Esophagus (tissue), 2 donors: Measurements from ENCODE around the gene OR4K5. TPM values are rescaled to one million over a fixed set of nuclear protein-coding genes. Genes with fewer than 3 reads are reported as not detected.

Experiments
- H3K27ac ChIP-seq, 2 donors: one replicate each; pipeline ENCODE4 v1.5.1; 2013; ENCODE audit warnings: low read depth in 2 of 2, mild to moderate bottlenecking in 2 of 2, inconsistent platforms in 1 of 2, low read length in 1 of 2, moderate library complexity in 1 of 2
- H3K27me3 ChIP-seq, 2 donors: one replicate each; pipeline ENCODE4 v1.6.1; 2013; ENCODE audit warnings: low read length in 2 of 2, control low read depth in 1 of 2, mild to moderate bottlenecking in 1 of 2; ENCODE audit not compliant: insufficient read depth in 2 of 2, control insufficient read depth in 1 of 2
- H3K36me3 ChIP-seq, 2 donors: one replicate each; pipeline ENCODE4 v1.6.1; 2013; ENCODE audit warnings: low read length in 1 of 2; ENCODE audit not compliant: control insufficient read depth in 2 of 2, insufficient read depth in 2 of 2
- H3K4me1 ChIP-seq, 2 donors: one replicate each; pipeline ENCODE4 v1.6.1; 2013; ENCODE audit warnings: low read length in 1 of 2; ENCODE audit not compliant: control insufficient read depth in 2 of 2, insufficient read depth in 2 of 2
- H3K4me3 ChIP-seq, 2 donors: one replicate each; pipeline ENCODE4 v1.5.1; 2013; ENCODE audit warnings: low read length in 2 of 2, mild to moderate bottlenecking in 2 of 2, low read depth in 1 of 2, moderate library complexity in 1 of 2
- H3K9me3 ChIP-seq, 2 donors: one replicate each; pipeline ENCODE4 v1.6.1; 2013; ENCODE audit warnings: mild to moderate bottlenecking in 2 of 2, low read depth in 1 of 2, low read length in 1 of 2, moderate library complexity in 1 of 2; ENCODE audit not compliant: control insufficient read depth in 2 of 2, insufficient read depth in 1 of 2
- WGBS, 2 donors: extraction: QIAGEN DNeasy Blood & Tissue Kit; methylation state at CpG; one replicate each; pipeline ENCODE4 v1.1.7; 2013; 5-methylcytosine and 5-hydroxymethylcytosine counted together
- polyA plus RNA-seq, 2 donors: library from polyadenylated mRNA; stranded (reverse); fragments of 200-250 nt; gene quantifications; one replicate each; pipeline ENCODE4 v1.2.3, GENCODE V29; 2013
- donor health status: healthy with polysubstance abuse.
- donor health status: Bipolar disorder and iron deficiency.

Gene OR4K5, protein sequence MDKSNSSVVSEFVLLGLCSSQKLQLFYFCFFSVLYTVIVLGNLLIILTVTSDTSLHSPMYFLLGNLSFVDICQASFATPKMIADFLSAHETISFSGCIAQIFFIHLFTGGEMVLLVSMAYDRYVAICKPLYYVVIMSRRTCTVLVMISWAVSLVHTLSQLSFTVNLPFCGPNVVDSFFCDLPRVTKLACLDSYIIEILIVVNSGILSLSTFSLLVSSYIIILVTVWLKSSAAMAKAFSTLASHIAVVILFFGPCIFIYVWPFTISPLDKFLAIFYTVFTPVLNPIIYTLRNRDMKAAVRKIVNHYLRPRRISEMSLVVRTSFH
- polyA plus RNA-seq: not detected

DNA sequence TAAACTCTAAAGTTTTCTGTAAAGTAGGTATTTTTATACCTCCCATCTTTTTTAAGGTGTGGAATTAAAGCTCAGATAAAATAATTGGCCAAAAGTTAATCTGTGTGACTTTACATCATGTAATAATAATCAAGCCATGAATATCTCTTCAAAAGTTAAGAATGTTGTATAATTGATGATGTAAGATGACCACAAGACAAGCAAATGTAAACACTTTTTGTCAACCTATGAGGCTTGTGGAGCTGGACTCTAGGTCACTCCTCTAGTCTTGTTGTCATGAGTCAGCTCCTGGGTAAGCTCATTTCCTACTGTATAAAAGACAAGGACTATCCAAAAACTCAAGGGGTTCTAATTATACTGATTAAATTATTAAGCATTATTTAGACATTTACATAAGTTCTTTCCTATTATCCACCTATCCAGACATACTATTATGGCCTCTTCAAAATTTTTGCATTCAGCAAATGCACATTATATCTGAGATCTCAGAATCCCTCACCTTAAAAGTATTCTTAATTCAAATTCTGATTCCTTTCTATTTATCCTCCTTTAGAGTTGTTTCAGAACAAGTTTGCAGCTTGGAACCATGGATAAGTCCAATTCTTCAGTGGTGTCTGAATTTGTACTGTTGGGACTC is at the start of gene OR4K5:
TSS of gene OR4K5 (plus strand) at position 587 of the 637 bp plus-strand sequence. CDS start at position 587, 0 bp downstream.
- H3K36me3 ChIP-seq: no peaks in the 10 kb centered on the region
- no peaks in the 10 kb centered on the region for H3K9me3 ChIP-seq
- H3K27me3 ChIP-seq: no peaks in the 10 kb centered on the region
- no peak within 1 kb of the TSS for H3K27ac ChIP-seq
- H3K4me3 ChIP-seq: no peak within 1 kb of the TSS
- no peaks in the 10 kb centered on the region for H3K4me1 ChIP-seq

DNA sequence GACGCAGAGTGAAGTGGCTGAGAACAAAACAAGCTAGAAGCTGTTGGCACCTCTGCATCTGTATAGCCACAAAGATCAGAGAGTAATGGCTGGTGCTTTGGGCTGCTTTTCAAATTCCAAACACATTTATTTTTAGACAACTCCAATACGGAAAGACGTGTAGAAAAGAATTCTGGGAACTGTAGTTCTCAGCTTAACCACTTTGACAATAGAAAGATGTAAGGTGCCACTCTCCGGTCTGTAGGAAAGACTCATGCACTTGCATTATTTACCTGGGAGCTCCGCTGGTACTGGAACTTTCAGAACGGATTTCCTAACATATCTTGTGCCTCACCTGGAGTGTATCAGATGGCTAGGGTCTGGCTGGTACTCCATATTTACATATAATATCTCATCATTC is 47.2 kb upstream of the OR4K5 start:
- Histone ChIP-seq H3K27ac (no peak overlapping the region), H3K4me3 (no peak overlapping the region), H3K27me3 (no peaks in the 10 kb centered on the region), H3K9me3 (peaks cover 0 to 4% of the 10 kb centered on the region in 2 donors), H3K4me1 (no peaks in the 10 kb centered on the region), H3K36me3 (no peaks in the 10 kb centered on the region)
- WGBS, 2 donors: 27 to 28% methylated on average over 6 of the region's 6 CpGs

DNA sequence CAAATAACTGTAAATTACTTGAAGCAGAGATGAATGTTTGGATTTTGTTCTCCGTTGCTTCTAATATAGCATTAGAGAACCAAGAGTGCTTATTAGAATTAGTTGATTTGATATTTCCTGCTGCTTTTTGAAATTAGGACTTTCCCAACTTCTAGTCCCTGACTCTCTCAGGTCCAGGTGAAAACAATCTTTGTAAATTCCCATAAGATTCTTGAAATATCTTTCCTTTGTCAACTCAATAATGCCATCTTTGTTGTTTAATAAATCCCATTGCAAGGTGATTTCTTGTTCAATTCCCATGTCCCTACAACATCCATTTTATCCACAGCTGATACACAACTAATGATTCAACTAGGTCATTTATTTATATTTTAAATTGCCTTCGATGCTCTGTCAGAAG is 45.6 kb upstream of the OR4K5 start, which contains the start of gene OR4K2:
TSS of gene OR4K2 (plus strand) at position 301 of the 400 bp plus-strand sequence. CDS start 1,126 bp downstream, outside the sequence.
- Histone ChIP-seq H3K4me1 (no peaks in the 10 kb centered on the region), H3K27ac (no peak within 1 kb of the TSS), H3K9me3 (no peaks in the 10 kb centered on the region), H3K27me3 (no peaks in the 10 kb centered on the region), H3K36me3 (no peaks in the 10 kb centered on the region), H3K4me3 (no peak within 1 kb of the TSS)
- 55 to 65% methylated on average over 2 of the region's 2 CpGs for WGBS, 2 donors

DNA sequence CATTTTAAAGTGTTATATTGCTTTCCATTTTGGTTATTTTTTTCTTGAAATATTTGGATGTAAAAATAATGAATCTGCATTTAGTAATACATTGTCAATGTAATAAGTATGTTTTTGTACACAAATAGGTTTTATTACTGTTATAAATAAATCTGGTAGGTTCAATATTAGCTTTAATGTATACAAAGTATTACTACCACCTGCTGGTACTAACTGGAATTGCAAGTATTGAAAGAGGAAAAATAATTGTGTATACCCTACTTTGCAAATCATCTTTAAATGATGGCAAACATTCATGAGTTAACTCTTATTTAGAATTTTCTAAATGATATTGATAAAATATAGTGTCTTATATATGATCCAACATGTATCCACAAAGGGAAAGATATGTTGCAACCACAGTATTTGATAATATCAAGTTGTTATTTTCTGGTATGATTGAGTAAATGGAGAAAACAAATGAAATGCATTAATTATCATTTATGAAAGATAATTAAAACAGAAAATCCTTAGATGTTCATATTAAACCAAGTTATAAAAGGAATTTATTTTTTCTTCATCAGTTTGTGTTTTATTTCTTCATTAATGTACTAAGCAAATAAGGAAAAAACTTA is 42.3 kb upstream of the OR4K5 start:
- H3K9me3 ChIP-seq: no peaks in the 10 kb centered on the region
- H3K4me3 ChIP-seq: no peak overlapping the region
- no peak overlapping the region for H3K27ac ChIP-seq
- H3K27me3 ChIP-seq: no peaks in the 10 kb centered on the region
- no peaks in the 10 kb centered on the region for H3K4me1 ChIP-seq
- no peaks in the 10 kb centered on the region for H3K36me3 ChIP-seq

DNA sequence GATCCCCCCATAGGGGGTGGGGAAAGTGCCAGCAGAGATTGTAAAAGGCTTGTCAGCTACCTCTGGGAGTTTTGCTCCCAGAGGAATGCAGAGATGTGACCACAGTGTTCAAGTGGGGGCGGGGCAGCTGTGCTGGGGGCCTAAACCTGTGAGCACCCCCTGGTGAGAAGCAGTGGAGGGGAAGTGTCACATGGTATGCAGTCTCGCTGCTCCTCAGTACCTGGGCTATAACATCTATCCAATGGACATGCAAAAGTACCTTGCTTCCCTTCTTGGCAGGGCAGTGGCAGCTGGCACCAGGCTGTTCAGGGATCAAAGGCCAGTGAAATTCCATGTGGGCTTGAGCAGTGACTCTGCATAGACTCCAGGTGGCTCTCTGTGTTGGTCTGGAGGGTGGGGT is 25.1 kb upstream of the OR4K5 start:
- peaks cover 19 to 24% of the 10 kb centered on the region in 2 donors for H3K9me3 ChIP-seq
- 28 to 43% methylated on average over 2 of the region's 2 CpGs for WGBS, 2 donors

DNA sequence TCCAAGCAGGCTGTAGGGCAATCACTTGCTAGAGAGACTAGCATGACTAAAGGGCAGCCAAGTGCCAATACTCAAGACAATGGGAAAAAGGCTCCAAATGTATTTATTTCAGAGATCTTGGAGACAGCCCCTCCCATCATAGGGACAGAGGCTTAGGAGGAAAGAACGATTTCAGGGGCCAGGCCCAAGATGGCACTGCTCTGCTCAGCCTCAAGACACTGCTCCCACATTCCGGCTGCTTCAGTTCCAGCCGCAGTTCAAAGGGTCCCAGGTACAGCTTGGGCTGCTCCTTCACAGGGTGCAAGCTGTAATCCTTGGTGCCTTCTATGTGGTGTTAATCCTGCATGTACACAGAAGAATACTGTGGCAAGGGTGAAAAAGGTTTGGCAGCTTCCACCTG is 19.4 kb upstream of the OR4K5 start:
- no peak overlapping the region for H3K4me3 ChIP-seq
- 66 to 72% methylated on average over 3 of the region's 3 CpGs for WGBS, 2 donors
- H3K27ac ChIP-seq: no peak overlapping the region
- no peaks in the 10 kb centered on the region for H3K4me1 ChIP-seq
- H3K27me3 ChIP-seq: no peaks in the 10 kb centered on the region
- H3K9me3 ChIP-seq: peaks cover 3 to 5% of the 10 kb centered on the region in 2 donors
- no peaks in the 10 kb centered on the region for H3K36me3 ChIP-seq

More for the DNA sequence above, 25.1 kb upstream of the OR4K5 start:
- H3K36me3 ChIP-seq: no peaks in the 10 kb centered on the region
- no peak overlapping the region for H3K4me3 ChIP-seq
- no peaks in the 10 kb centered on the region for H3K27me3 ChIP-seq
- H3K27ac ChIP-seq: no peak overlapping the region
- no peaks in the 10 kb centered on the region for H3K4me1 ChIP-seq

DNA sequence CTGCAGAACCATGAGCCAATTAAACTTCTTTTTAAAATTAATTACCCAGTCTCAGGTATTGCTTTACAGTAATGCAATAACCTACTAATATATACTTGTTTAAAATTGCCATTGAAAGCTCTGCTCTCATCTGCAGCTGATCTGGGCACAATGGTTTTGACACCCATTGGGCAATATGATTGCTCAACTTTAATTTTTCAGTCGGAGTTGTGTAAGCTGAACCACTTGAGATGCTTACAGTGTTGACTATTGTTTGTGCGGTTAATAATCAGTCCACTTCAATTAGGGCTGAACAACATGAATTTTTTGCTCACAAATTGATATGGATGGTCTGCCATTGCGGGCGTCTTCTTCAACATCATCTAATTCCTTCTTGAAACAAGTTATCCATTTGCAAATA is 18.0 kb upstream of the OR4K5 start:
- Histone ChIP-seq H3K4me1 (no peaks in the 10 kb centered on the region), H3K9me3 (peaks cover 3 to 4% of the 10 kb centered on the region in 2 donors), H3K27ac (no peak overlapping the region), H3K27me3 (no peaks in the 10 kb centered on the region), H3K4me3 (no peak overlapping the region), H3K36me3 (no peaks in the 10 kb centered on the region)
- 80 to 88% methylated on average over 4 of the region's 4 CpGs for WGBS, 2 donors

DNA sequence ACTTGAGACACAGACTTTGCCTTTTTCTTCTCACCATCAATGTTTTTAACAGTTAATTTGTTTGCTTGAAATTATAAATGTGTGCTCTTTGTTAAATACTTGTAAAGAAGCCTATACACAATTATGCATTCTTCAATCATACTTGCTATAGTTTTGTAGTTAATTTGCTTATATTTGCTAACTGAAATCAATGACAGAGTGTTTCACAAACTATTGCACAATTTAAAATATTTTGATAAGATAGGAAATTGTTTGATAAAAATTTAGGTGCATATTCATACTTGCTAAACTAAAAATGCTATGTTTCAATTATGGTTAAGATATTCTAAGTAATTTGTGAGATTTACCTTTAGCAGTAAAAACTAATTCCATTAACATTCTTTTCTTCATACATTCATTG is 13.7 kb upstream of the OR4K5 start:
- Histone ChIP-seq H3K36me3 (no peaks in the 10 kb centered on the region), H3K9me3 (peaks cover 4 to 6% of the 10 kb centered on the region in 2 donors), H3K4me1 (no peaks in the 10 kb centered on the region), H3K4me3 (no peak overlapping the region), H3K27me3 (no peaks in the 10 kb centered on the region), H3K27ac (no peak overlapping the region)

DNA sequence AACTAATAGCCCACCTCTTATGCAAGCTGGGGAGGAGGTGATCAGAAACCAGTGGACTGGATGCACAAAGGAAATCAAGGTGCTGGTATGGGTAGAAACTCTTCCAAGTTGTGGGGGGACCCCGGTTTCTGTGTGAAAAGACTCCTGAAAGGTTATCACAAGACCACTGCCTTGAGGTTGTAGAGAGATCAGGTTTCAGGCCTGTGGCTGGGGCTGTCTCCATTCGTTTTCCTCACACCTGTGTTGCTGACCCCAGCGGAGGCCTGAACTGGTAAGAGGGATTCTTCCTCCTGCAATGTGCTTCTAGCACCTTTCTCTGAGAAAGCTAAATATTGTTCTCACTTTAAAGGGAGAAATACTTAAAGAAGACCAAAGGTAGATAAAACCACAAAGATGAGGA is 9.3 kb upstream of the OR4K5 start:
- Histone ChIP-seq H3K9me3 (peaks cover 4 to 6% of the 10 kb centered on the region in 2 donors), H3K4me1 (no peaks in the 10 kb centered on the region), H3K27me3 (no peaks in the 10 kb centered on the region), H3K4me3 (no peak overlapping the region), H3K36me3 (no peaks in the 10 kb centered on the region), H3K27ac (no peak overlapping the region)
- 44 to 56% methylated on average over 3 of the region's 3 CpGs for WGBS, 2 donors
